ENCODE data around the gene PRKCZ.

PRKCZ gene

GRCh38 chr1:2046174-2046917 lies 3.9 kb upstream of the PRKCZ start:
- no peak for DNase-seq (ENCODE audit: low spot score)

DNA sequence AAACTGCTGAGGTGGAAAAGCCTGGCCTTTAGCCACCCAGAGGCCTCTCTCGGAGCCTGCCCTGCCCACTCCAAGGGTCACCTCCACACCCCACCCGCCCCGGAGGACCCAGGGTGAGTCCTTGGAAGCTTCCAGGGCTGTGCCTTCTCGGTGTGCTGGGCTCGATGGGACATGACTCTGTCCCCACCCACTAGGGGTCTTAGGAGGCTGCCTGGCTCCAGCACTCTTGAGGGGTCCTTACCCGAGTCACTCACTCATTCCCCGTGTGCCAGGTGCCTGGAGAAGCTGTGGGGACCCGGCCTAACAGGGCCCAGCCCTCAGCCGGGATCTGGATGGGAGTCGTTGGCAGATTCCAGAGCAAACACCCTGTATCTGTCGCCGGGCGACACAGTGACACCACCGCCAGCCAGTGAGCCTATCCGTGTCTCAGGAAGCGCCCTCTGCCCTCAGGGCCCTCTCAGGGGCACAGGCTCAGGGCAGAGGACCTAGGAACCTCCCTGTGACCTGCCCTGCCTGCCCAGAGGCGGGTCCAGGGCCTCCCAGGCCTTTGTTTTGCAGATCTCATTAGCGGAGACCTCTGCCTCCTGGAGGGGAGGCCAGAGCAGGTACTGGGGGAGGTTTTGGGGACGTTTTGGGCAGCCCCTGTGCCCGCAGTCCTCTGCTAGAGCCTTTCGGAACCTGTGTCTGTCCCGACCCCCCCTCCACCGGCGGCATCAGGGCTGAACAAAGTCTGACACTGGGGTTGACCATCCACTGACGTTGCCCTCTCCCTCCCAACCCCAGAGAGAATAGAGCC lies 3.1 kb upstream of the PRKCZ start:
- DNase-seq (ENCODE audit: low spot score), result no peak

DNA sequence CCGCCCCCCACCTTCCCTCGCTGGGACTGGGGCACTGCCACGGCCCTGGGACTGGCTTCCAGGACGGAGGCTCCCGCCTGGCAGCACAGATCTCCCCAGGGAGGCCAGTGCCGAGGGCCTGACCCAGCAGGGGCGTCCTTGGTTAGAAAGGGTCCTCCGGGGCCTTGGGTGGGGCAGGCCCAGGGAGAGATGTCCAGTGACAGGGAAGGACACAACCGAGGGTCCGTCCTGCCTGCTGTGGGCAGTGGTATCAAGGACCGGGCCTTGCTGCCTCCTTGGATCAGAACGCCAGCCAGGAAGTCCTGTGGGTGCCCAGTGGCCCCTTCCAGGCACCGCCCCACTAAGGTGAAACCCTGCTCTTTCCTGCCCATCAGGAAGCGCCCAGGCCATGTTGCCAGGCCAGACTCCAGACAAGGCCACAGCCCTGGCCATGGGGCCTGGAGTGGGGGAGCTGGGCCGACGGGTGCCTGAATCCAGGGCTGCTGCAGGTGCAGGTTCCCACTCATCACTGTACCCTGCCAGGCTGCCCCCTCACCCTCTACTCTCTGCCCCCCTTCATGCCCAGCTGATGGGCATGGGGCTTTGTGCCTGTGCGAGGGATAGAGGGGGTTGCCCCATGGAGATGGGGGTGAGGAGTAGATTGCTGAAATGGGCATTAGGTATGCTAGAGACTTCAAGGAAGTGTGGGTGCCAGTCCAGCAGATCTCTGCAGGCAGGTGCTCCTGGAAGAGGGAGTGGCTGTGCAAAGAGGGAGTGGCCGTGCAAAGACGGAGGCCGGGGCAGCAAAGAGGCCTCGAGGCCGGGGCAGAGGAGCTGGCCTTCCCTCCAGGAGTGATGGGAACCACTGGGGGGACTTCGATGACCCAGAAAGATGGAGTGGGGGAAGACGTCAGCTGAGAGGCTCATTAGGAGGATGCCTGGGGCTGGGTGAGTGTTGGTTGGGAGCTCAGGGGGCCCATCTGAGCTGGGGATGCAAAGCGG lies 2.2 kb upstream of the PRKCZ start:
- no peak for DNase-seq (ENCODE audit: low spot score)

- DNase-seq (ENCODE audit: low spot score), result no peak
These were observed 940 bp upstream of the PRKCZ start for GRCh38 chr1:2049225-2049717.

DNA sequence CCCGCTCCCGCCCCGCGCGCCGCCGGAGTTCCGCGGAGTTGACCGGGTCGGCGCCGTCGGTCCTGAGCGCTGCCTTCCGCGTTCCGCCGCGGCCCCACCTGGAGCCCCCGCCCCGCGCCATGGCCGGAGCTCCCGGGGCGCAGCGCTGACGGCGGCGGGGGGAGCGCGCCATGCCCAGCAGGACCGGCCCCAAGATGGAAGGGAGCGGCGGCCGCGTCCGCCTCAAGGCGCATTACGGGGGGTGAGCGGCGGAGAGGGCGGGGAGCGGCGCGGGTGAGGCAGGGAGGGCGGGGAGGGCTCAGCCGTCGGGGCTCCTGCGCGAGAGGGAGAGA lies 216 bp downstream of the PRKCZ start:
- DNase-seq (ENCODE audit: low spot score), result no peak

- no peak for DNase-seq (ENCODE audit: low spot score)
These were observed 827 bp downstream of the PRKCZ start for GRCh38 chr1:2050793-2051682.

DNA sequence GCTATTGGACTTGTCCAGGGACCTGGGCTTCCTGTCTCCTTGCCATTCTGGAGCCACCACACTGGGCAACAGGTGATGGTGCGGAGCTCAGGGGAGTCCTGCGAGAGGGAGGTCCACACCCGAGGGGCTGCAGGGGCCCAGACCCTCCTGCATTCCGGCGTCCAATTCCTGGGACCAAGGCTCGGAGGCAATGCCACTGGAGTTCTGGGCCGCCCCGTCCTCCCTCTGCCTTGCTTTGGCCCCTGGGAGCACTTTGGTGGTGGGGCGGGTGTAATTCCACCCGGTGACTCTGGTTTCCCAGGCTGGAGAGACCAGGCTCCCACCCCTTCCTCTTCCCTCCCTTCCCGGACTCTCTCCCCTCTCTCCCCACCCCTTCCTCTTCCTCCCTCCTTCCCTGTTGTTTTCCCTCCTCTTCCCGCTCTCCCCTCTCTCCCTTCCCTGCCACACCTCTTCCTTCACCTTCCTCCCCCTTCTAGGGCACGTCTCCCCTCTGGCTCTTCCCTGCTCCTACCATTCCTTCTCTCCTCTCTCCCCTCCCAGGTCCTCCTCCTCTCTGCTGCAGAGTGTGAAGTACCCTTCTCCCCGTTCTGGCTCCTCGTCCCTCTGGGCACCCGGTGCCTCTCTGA lies 2.0 kb downstream of the PRKCZ start:
- DNase-seq (ENCODE audit: low spot score), result no peak

DNA sequence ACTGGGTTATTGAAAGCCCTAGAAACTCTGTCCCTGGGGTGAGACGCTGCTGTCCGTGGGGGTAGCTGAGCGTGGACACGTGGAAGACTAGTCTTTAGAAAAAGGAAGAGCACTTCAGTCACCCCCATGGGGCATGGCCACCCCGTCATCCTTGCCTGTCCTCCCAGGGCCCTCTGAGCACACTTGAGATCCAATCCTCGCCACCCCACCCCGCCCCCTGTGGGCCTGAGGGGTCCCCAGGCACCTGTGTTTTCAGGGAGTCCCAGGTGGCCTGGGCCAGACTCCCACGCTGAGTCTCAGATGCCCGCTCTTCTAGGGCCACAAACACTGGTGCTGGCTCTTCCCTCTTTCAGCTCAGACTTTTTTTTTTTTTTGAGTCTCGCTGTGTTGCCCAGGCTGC lies 2.5 kb downstream of the PRKCZ start:
- DNase-seq (ENCODE audit: low spot score), result no peak

GRCh38 chr1:2053217-2053616 lies 3.0 kb downstream of the PRKCZ start:
- no peak for DNase-seq (ENCODE audit: low spot score)

DNA sequence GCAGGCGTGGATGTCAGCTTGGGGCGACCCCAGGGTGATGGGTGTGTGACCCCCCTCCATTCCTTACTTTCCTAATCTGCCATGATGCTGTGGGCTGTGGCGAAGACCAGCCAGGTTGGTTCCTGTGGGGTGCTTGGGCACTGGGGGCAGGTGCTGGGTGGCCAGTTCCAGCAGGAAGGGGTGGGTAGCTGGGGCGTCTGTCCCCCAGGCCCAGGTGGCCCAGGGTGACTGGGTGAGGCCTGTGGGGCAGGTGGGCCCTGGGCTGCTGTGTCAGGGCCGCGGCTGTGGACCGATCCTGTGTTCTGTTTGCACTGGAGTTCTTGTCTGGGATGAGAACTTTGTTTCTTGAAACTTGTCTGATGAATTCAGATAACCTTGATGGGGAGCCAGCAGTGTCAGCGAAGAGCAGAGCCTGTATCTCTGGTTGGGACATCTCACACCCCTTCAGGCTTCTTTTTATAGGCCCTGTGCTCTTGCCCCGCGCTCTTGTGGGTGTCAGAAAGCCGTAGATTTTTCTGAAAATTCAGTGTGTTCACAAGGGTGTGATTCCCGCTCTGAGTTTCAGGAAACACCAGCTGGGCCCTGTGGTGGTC lies 3.7 kb downstream of the PRKCZ start:
- DNase-seq (ENCODE audit: low spot score), result no peak

DNA sequence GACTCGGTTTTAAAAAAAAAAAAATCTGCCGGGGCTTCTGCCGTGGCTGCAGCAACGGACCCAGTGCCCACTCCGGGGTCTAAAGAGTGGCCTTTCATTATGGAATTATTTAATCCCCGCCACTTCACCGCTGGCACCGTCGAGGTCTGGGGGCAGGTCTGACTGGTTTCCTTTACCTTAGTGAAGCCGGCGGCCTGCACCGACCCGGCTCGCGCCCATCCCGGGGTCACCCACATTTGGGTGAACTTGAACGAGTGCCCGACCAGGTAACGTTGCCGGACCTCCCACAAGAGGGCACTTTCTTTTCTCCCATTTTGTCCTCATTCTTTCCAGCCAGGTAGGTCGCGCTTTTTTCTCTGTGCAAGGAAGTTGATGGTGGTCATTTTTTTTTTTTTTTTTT lies 4.3 kb downstream of the PRKCZ start:
- DNase-seq (ENCODE audit: low spot score), result no peak

DNA sequence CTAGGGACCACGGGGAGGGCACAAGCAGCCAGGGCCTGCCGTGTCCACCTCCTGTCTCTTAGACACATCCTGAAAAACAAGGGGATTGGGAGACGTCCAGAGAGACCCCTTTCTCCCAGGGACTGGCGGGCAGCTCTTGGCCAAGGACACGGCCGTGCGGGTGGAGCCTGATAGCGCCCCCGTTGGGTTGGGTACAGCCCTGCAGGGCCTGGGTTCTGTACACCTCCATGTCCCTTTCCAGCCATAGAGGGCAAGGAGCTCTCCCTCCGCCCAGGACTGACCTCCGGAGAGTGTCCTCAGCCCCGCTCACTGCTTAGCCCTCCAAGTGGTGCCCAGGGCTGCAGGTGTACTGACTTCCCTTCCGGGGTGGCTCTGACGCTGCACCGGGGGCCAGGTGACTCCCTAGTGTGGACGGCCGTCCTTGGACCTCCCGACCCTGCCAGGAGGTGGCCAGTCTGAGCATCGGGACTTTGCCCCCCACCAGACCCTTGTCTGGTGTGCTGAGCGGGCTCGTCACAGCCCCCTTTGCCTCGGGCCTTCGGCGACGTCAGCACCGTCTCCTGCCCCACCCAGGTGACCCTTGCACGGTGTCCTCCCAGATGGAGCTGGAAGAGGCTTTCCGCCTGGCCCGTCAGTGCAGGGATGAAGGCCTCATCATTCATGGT lies 5.8 kb downstream of the PRKCZ start:
- no peak for DNase-seq (ENCODE audit: low spot score)

DNA sequence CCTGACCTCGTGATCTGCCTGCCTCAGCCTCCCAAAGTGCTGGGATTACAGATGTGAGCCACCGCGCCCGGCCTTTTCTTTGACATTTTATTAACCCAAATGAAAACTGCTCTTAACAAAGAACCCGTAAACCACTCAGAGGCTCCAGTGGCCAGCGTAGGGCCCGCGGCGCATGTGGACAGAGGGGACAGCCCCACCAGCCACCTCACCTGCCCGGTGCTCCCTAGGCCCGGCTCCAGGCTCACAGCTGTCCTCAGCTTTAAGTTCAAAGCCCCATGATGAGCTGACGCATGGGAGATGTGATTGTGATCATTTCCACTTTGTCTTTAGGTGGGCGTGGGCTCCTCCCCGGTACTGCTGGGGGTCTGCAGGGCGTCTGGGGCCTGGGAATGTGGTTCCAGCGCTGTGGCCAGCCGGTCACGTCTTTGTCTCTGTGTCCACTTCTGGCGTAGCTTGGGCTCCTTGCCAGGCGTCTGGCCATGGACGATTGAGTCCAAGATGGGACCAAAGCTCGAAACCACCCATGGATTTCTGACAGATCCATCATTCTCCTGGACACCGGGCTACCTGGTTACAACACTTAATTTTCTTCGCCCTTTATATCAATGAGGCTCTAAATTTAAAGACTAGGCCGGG lies 6.9 kb downstream of the PRKCZ start:
- no peak for DNase-seq (ENCODE audit: low spot score)

DNA sequence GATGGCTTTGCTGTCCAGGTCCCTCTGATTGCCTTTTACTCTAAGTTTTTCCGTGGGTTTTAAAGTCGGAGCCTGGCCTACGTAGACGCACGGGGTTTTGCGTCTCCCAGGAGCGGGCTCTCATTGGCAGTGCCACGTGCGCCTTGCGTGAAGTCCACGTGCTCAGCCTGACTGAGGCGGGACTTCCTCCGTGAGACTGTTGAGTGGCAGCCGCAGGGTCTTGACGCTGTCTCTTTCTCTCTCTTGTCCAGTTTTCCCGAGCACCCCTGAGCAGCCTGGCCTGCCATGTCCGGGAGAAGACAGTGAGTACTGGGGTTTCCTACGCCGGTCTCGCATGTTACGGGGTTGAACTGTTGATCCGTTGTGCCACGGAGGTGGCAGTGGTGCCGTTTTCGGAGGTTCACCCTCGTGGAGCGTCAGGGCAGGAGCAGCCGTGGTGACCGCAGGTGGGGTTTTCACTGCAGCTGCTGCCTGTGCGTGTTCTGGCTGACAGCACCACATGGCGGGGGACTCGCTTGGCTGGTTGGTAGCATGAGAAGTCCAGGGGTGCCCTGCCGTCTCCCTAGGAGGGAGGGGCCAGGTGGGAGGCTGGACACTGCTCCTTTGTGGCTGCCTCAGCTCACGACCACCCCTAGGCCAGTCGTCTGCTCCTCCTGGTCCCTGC lies 9.2 kb downstream of the PRKCZ start:
- no peak for DNase-seq (ENCODE audit: low spot score)

DNA sequence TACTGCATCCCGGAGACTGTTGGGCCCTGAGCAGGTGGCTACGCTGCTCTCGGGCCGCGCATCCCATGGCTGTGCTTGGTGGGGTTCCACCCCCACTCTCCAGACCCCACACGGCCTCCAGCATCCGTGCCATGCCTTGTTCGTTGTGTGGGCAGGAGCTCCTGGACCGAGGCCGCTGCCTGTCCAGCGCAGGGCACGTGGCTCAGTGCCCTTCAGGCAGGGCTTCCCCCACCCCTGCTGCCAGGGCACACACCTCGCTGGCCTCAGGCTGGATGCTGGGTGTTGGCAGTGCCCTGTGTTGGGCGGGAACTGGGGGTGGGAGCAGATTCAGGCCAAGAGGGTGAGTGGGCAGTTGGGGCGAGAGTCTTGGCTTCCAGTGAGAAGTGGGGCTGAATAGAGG lies 9.9 kb downstream of the PRKCZ start:
- DNase-seq (ENCODE audit: low spot score), result no peak

DNA sequence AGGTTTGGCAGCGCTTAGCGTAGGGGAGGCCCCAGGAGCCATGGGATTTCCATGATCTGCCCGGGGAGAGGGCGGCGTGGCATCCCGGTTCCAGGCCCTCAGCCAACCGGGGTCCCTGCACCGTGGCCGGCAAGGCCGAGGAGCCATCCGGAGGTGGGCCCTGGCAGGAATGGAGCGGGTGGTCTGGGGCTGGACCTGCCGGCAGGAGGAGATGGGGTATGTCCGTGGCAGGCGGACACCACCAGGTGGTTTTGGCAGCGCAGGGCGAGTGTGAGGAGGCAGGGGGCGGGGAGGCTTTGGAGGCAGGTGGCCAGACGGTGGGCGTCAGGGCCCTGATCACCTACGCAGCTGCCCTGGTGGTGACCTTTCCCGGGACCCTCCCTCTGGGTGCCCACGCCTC lies 10.3 kb downstream of the PRKCZ start:
- no peak for DNase-seq (ENCODE audit: low spot score)

- no peak for DNase-seq (ENCODE audit: low spot score)
These were observed 11.0 kb downstream of the PRKCZ start for GRCh38 chr1:2061065-2061778.

DNA sequence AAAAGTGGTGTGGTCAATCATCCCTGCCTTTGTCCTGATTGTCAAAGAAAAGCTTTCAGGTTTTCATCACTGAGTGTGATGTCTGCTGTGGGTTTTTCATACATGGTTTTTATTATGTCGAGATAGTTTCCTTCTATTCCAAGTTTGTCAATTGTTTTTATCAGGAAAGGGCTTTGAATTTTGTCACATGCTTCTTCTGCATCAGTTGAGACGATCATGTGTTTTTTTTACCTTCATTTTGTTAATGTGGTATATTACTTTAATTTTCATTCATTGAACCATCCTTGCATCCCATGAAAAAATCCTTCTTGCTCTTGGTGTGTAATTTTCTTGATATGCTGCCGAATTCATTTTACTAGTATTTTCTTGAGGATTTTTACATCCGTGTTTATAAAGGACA lies 15.5 kb downstream of the PRKCZ start:
- DNase-seq (ENCODE audit: low spot score), result no peak

All from left forelimb (tissue), 1 donor.